Thyroid gland (tissue), 4 donors: ENCODE measurements around the gene SLC38A11. TPM values are rescaled to one million over a fixed set of nuclear protein-coding genes. Genes with fewer than 3 reads are reported as not detected.

ENCODE experiments used
- DNase-seq, 2 donors: peaks; one replicate each; pipeline ENCODE4 v3.0.0-alpha.2; 2019
- H3K27ac ChIP-seq, 3 donors: fragments of 200-600 bp; sonication (generic); 1 replicate in 2 of 3; 2 replicates in 1 of 3; pipeline ENCODE4 v1.5.1; 2016 to 2019; ENCODE audit warnings: mild to moderate bottlenecking in 1 of 3, moderate library complexity in 1 of 3
- H3K27me3 ChIP-seq: fragments of 200-600 bp; sonication (generic); one replicate; pipeline ENCODE4 v1.5.1; 2019
- H3K36me3 ChIP-seq, 2 donors: fragments of 200-600 bp; sonication (generic); one replicate each; pipeline ENCODE4 v1.5.1; 2016 to 2019
- H3K4me1 ChIP-seq, 2 donors: fragments of 200-600 bp; sonication (generic); one replicate each; pipeline ENCODE4 v1.5.1; 2017 to 2019
- H3K4me3 ChIP-seq, 3 donors: fragments of 200-600 bp; sonication (generic); replicated peaks in 1 of 3; 1 replicate in 2 of 3; 2 replicates in 1 of 3; pipeline ENCODE4 v1.5.1; 2016; ENCODE audit warnings: mild to moderate bottlenecking in 1 of 3
- H3K9me3 ChIP-seq: fragments of 200-600 bp; sonication (generic); one replicate; pipeline ENCODE4 v1.5.1; 2017
- CTCF ChIP-seq, 6 experiments: fragments of 200-600 bp in 3 of 6; fragments of 450-650 bp in 3 of 6; sonication (generic) in 3 of 6; IDR thresholded peaks; one replicate each; pipeline ENCODE4 v1.5.1; 2016 to 2019; ENCODE audit warnings: antibody characterized with exemption in 6 of 6, mild to moderate bottlenecking in 2 of 6, inconsistent platforms in 1 of 6, moderate library complexity in 1 of 6
- POLR2A ChIP-seq, 2 donors: fragments of 450-650 bp; IDR thresholded peaks; one replicate each; pipeline ENCODE4 v1.6.1; 2017; ENCODE audit warnings: antibody characterized with exemption in 2 of 2, mild to moderate bottlenecking in 2 of 2, moderate library complexity in 1 of 2
- WGBS, 2 donors: methylation state at CpG; one replicate each; pipeline ENCODE4 v1.1.5; 2017; 5-methylcytosine and 5-hydroxymethylcytosine counted together
- intact Hi-C: fragments of 100-400 bp; cut with DNase I; formaldehyde crosslinking; loops from one replicate; pipeline ENCODE4 v1.15.1; 2023
- total RNA-seq, 4 donors: library from RNA; depleted of rRNA; stranded (reverse); fragments of >200 nt; gene quantifications; one replicate each; pipeline ENCODE4 v1.2.3, GENCODE V29; 2016

SLC38A11 gene
- total RNA-seq, 4 donors from 2014 or later, result 1.2 to 3.7 TPM; not detected in 2

GRCh38 chr2:164920430-164920829, 34.9 kb downstream of the SLC38A11 start:
- Histone ChIP-seq H3K4me3 (no peak overlapping the region), H3K27me3 (no peaks in the 10 kb centered on the region), H3K4me1 (no peaks in the 10 kb centered on the region), H3K9me3 (no peaks in the 10 kb centered on the region), H3K27ac (no peak overlapping the region), H3K36me3 (no peaks in the 10 kb centered on the region)
- no peak for DNase-seq
- TF ChIP-seq CTCF (IDR thresholded peaks at IDR 0.05) (no peak), POLR2A (IDR thresholded peaks at IDR 0.05) (no peak)
- intact Hi-C loops, result no loop called here
- 85 to 89% methylated on average over 4 of the region's 4 CpGs for WGBS, 2 donors

- DNase-seq, result peak; percentile 64 to 73
- Histone ChIP-seq H3K9me3 (no peaks in the 10 kb centered on the region), H3K4me3 (no peak overlapping the region), H3K4me1 (peaks cover 9 to 15% of the 10 kb centered on the region in 2 donors), H3K27me3 (no peaks in the 10 kb centered on the region), H3K36me3 (no peaks in the 10 kb centered on the region), H3K27ac (no peak overlapping the region)
- 34 to 40% methylated on average over 3 of the region's 3 CpGs for WGBS, 2 donors
- TF ChIP-seq POLR2A (IDR thresholded peaks at IDR 0.05) (no peak), CTCF (IDR thresholded peaks at IDR 0.05) (peak in 5 of 6 experiments; percentile 38 to 81 (median 64))
- intact Hi-C loops, result loop anchor here (5.0 to 10.0 kb wide), 2 partner anchors 73 to 180 kb away; partner anchors contain the start of gene COBLL1
These were observed 37.9 kb downstream of the SLC38A11 start for GRCh38 chr2:164917296-164917903.

GRCh38 chr2:164915566-164915965, 39.8 kb downstream of the SLC38A11 start:
- no peak for TF ChIP-seq POLR2A (IDR thresholded peaks at IDR 0.05)
- no peak for TF ChIP-seq CTCF (IDR thresholded peaks at IDR 0.05)
- no peak overlapping the region for H3K27ac ChIP-seq
- H3K4me3 ChIP-seq, result no peak overlapping the region
- no peaks in the 10 kb centered on the region for H3K9me3 ChIP-seq
- intact Hi-C loops, result loop anchor here (5.0 to 10.0 kb wide), 2 partner anchors 71 to 178 kb away; partner anchors contain the start of gene COBLL1
- no peaks in the 10 kb centered on the region for H3K36me3 ChIP-seq
- WGBS, 2 donors, result 80 to 82% methylated on average over 4 of the region's 4 CpGs
- no peaks in the 10 kb centered on the region for H3K27me3 ChIP-seq
- no peak for DNase-seq
- peaks cover 22 to 27% of the 10 kb centered on the region in 2 donors for H3K4me1 ChIP-seq

- intact Hi-C loops, result loop anchor here (10.0 kb wide), 1 partner anchor 69 kb away; the partner anchor contains the start of gene COBLL1
- no peaks in the 10 kb centered on the region for H3K27me3 ChIP-seq
- DNase-seq, result no peak
- peak overlapping the region; percentile 34 to 74 (median 55) for H3K27ac ChIP-seq
- H3K9me3 ChIP-seq, result no peaks in the 10 kb centered on the region
- H3K4me3 ChIP-seq, result no peak overlapping the region
- H3K4me1 ChIP-seq, result peaks cover 27 to 35% of the 10 kb centered on the region in 2 donors
- H3K36me3 ChIP-seq, result no peaks in the 10 kb centered on the region
- TF ChIP-seq POLR2A (IDR thresholded peaks at IDR 0.05) (no peak), CTCF (IDR thresholded peaks at IDR 0.05) (peak in 4 of 6 experiments; percentile 26 to 66 (median 50))
These were observed 41.5 kb downstream of the SLC38A11 start for GRCh38 chr2:164913640-164914350.

- Histone ChIP-seq H3K27ac (peak overlapping the region; percentile 14 to 74 (median 55)), H3K9me3 (no peaks in the 10 kb centered on the region), H3K4me1 (peaks cover 27 to 35% of the 10 kb centered on the region in 2 donors), H3K27me3 (no peaks in the 10 kb centered on the region), H3K4me3 (no peak overlapping the region), H3K36me3 (no peaks in the 10 kb centered on the region)
- no peak for TF ChIP-seq CTCF (IDR thresholded peaks at IDR 0.05)
- TF ChIP-seq POLR2A (IDR thresholded peaks at IDR 0.05), result no peak
- DNase-seq, result no peak
- intact Hi-C loops, result loop anchor here (10.0 kb wide), 1 partner anchor 68 kb away; the partner anchor contains the start of gene COBLL1
- WGBS, 2 donors, result 62 to 63% methylated on average over 4 of the region's 4 CpGs
These were observed 42.3 kb downstream of the SLC38A11 start for GRCh38 chr2:164913011-164913410.
